Measurements from ENCODE around the gene FILIP1L. TPM values are rescaled to one million over a fixed set of nuclear protein-coding genes. Genes with fewer than 3 reads are reported as not detected.

FILIP1L gene
- total and polyA plus RNA-seq, 2 of the 13 experiments (the other 11 are each of a cell fraction or from before 2014, with no cell fraction given): 8.1 to 187 TPM

DNA sequence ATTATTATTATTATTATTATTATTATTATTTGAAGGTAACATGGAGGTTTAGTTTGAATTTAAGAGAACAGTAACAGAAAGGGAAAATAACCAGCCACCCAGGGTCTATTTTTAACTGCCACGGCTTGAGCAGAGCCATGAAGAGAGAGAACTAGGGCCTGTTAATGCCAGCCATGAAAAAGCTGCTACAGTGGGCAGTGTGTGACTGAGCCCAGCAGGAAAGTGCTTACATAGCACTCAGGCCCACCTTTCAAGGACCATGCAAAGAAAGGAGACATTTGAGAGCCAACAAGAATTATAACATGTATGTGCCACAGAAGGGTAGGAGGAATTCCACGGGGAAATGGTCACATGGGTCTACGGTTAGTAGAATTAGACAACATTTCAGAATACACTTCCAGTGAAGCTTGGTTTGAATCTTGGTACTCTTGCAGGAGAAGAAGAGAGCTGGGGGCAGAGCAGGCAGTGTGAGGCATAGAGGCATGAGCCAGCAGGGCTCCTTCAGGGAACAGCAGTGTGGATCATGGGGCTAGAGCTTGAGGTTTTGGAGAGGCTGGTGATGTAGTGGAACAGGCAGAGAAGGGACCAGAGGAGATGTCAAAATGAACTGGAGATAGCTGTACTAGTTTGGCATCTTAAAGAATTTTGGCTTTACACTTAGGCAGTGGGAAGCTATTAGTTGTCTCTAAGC is 155.9 kb downstream of the FILIP1L start:
- FAIRE-seq: no peak

More for the DNA sequence above, 155.9 kb downstream of the FILIP1L start:
- intact Hi-C loops (cut with micrococcal nuclease; ENCODE audit: unreplicated experiment) (no loop called here), in situ Hi-C loops (cut with HindIII; ENCODE audit: extremely low pct_ligation_motif_present, low pct_unique_long_range_greater_than_20kb) (no loop called here)
- Histone ChIP-seq H3K27ac (ENCODE audit: extremely low read length, insufficient read depth, low read length) (no peak overlapping the region), H3K9ac (ENCODE audit: insufficient read depth, low read depth, low read length) (no peak overlapping the region), H3K9me3 (ENCODE audit: low read length) (no peaks in the 10 kb centered on the region), H4K20me1 (ENCODE audit: insufficient read depth, low read length) (no peaks in the 10 kb centered on the region), H3K4me1 (ENCODE audit: insufficient read depth, low read length) (peaks cover 56% of the 10 kb centered on the region), H2AFZ (ENCODE audit: low read length) (no peak overlapping the region), H3K27me3 (ENCODE audit: control insufficient read depth in 1 of 2, insufficient read depth in 2 of 2, low read length in 2 of 2) (no peaks in the 10 kb centered on the region), H3K4me3 (replicated peaks in 1 of 3; ENCODE audit: insufficient read depth in 1 of 3, low read depth in 2 of 3, low read length in 3 of 3) (no peak overlapping the region), H3K4me2 (ENCODE audit: low read depth, low read length) (no peak overlapping the region), H3K79me2 (ENCODE audit: insufficient read depth, low read length) (no peaks in the 10 kb centered on the region), H3K36me3 (replicated peaks in 1 of 2; ENCODE audit: control insufficient read depth in 1 of 2, insufficient read depth in 2 of 2, low read length in 2 of 2) (no peaks in the 10 kb centered on the region)
- CTCF ChIA-PET (ENCODE audit: low intra/inter-chr PET ratio, low total read pairs): no interaction called here
- TF ChIP-seq ZNF563 (CRISPR knock-in tag; IDR thresholded peaks at IDR 0.05) (no peak), ZNF792 (CRISPR knock-in tag; IDR thresholded peaks at IDR 0.05) (no peak), ZNF850 (CRISPR knock-in tag; conservative IDR thresholded peaks at IDR 0.05) (no peak), ZNF121 (CRISPR knock-in tag; IDR thresholded peaks at IDR 0.05) (no peak), IKZF4 (CRISPR knock-in tag; IDR thresholded peaks at IDR 0.05; ENCODE audit: borderline replicate concordance, low read depth, not compliant biosample characterization) (no peak), ZNF557 (CRISPR knock-in tag; IDR thresholded peaks at IDR 0.05) (no peak), ZNF414 (CRISPR knock-in tag; IDR thresholded peaks at IDR 0.05) (no peak), TCF12 (IDR thresholded peaks at IDR 0.05) (no peak), TCF12 (CRISPR knock-in tag; IDR thresholded peaks at IDR 0.05) (no peak), HOXA9 (CRISPR knock-in tag; IDR thresholded peaks at IDR 0.05; ENCODE audit: borderline replicate concordance) (no peak), PCBP1 (IDR thresholded peaks at IDR 0.05; ENCODE audit: borderline replicate concordance, low read depth, low read length) (no peak), NFE2L1 (CRISPR knock-in tag; IDR thresholded peaks at IDR 0.05; ENCODE audit: borderline replicate concordance) (no peak), JDP2 (CRISPR knock-in tag; IDR thresholded peaks at IDR 0.05; ENCODE audit: borderline replicate concordance) (no peak), ADNP (CRISPR knock-in tag; IDR thresholded peaks at IDR 0.05) (no peak)
- TF ChIP-seq, protein P1, sequence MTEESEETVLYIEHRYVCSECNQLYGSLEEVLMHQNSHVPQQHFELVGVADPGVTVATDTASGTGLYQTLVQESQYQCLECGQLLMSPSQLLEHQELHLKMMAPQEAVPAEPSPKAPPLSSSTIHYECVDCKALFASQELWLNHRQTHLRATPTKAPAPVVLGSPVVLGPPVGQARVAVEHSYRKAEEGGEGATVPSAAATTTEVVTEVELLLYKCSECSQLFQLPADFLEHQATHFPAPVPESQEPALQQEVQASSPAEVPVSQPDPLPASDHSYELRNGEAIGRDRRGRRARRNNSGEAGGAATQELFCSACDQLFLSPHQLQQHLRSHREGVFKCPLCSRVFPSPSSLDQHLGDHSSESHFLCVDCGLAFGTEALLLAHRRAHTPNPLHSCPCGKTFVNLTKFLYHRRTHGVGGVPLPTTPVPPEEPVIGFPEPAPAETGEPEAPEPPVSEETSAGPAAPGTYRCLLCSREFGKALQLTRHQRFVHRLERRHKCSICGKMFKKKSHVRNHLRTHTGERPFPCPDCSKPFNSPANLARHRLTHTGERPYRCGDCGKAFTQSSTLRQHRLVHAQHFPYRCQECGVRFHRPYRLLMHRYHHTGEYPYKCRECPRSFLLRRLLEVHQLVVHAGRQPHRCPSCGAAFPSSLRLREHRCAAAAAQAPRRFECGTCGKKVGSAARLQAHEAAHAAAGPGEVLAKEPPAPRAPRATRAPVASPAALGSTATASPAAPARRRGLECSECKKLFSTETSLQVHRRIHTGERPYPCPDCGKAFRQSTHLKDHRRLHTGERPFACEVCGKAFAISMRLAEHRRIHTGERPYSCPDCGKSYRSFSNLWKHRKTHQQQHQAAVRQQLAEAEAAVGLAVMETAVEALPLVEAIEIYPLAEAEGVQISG (CRISPR knock-in tag; IDR thresholded peaks at IDR 0.05): no peak
- TF ChIP-seq, protein P2, sequence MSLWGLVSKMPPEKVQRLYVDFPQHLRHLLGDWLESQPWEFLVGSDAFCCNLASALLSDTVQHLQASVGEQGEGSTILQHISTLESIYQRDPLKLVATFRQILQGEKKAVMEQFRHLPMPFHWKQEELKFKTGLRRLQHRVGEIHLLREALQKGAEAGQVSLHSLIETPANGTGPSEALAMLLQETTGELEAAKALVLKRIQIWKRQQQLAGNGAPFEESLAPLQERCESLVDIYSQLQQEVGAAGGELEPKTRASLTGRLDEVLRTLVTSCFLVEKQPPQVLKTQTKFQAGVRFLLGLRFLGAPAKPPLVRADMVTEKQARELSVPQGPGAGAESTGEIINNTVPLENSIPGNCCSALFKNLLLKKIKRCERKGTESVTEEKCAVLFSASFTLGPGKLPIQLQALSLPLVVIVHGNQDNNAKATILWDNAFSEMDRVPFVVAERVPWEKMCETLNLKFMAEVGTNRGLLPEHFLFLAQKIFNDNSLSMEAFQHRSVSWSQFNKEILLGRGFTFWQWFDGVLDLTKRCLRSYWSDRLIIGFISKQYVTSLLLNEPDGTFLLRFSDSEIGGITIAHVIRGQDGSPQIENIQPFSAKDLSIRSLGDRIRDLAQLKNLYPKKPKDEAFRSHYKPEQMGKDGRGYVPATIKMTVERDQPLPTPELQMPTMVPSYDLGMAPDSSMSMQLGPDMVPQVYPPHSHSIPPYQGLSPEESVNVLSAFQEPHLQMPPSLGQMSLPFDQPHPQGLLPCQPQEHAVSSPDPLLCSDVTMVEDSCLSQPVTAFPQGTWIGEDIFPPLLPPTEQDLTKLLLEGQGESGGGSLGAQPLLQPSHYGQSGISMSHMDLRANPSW (CRISPR knock-in tag; IDR thresholded peaks at IDR 0.05; ENCODE audit: borderline replicate concordance): no peak
- no TSS peak for BruUV-seq (replicated peaks)
- DNase-seq (ENCODE audit: low spot score) (no peak), ATAC-seq (no peak)
- POLR2A ChIA-PET: no interaction called here
- WGBS (ENCODE audit: low lambda C conversion rate): 98% methylated on average over 3 of the region's 3 CpGs

All from HepG2 (cell line).